Measurements from ENCODE around the gene MAGI1. TPM values are rescaled to one million over a fixed set of nuclear protein-coding genes. Genes with fewer than 3 reads are reported as not detected.

The MAGI1 gene
- polyA plus RNA-seq, 1 donor, result 32.7 TPM

DNA sequence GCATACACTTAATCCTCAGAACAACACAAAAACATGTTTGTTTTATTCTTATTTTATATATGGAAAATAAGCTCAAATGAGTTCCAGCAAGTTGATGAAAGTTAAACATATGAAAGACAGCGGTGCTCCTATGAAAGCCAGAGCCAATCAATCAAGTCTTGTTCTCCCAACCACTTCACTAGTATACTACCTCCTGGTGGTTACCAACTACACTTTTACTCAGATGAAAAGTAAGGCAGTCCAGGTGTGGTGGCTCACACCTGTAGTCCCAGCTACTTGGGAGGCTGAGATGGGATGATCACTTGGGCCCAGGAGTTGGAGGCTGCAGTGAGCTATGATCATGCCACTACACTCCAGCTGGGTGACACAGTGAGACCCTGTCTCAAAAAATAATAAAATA, 66.0 kb downstream of the MAGI1 start:
- no peak for DNase-seq

- DNase-seq, result no peak
Measured at GRCh38 chr3:65971293-65972252, 67.1 kb downstream of the MAGI1 start.

- no peak for DNase-seq
Measured at GRCh38 chr3:65968996-65969395, 69.7 kb downstream of the MAGI1 start.

DNA sequence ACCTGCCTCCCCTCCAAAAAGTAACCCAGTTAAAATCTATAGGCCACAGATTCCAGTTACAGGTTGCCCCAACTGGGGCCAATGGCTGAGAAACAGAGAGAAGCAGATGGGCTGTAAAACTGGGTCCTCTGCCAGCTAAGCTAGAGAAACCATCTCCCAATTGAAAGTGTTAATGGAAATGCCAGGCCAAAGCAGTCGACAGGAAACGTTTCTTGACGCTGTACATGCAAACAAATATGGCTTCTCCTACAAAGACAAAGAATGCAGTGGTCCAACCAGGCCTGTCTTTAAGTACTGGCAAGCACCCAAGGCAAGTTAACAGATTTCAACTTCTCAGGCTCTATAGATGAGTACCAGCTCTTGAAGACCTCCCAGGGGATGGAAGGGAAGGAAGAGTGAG, 71.3 kb downstream of the MAGI1 start:
- no peak for DNase-seq

- no peak for DNase-seq
Measured at GRCh38 chr3:65964838-65965237, 73.9 kb downstream of the MAGI1 start.

GRCh38 chr3:65963787-65964677, 74.7 kb downstream of the MAGI1 start:
- no peak for DNase-seq

DNA sequence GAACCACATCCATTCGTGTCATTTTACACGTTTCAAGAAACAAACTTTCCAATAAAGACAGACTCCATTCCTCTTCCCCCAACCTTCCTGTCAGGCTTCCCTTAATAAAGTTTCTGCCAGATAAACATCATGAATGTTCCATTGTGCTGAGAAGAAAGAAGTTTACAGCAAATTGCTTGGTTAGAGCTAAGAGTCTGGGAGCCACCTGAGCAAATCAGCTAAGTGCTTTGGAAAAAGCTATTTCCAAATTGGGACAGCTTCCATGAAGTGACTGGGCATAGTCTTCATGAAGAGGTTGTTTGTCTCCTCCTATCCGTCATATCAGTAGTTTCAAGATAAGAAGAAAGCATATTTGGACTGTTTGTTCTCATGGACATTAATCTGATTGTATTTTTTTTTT, 77.0 kb downstream of the MAGI1 start:
- no peak for DNase-seq

- DNase-seq, result no peak
Measured at GRCh38 chr3:65961128-65961527, 77.6 kb downstream of the MAGI1 start.

- no peak for DNase-seq
Measured at GRCh38 chr3:65960087-65960486, 78.6 kb downstream of the MAGI1 start.

GRCh38 chr3:65958216-65958615, 80.5 kb downstream of the MAGI1 start:
- DNase-seq, result no peak

- no peak for DNase-seq
Measured at GRCh38 chr3:65955792-65956477, 82.8 kb downstream of the MAGI1 start.

GRCh38 chr3:65953881-65954733, 84.6 kb downstream of the MAGI1 start:
- DNase-seq, result peak; percentile 56

DNA sequence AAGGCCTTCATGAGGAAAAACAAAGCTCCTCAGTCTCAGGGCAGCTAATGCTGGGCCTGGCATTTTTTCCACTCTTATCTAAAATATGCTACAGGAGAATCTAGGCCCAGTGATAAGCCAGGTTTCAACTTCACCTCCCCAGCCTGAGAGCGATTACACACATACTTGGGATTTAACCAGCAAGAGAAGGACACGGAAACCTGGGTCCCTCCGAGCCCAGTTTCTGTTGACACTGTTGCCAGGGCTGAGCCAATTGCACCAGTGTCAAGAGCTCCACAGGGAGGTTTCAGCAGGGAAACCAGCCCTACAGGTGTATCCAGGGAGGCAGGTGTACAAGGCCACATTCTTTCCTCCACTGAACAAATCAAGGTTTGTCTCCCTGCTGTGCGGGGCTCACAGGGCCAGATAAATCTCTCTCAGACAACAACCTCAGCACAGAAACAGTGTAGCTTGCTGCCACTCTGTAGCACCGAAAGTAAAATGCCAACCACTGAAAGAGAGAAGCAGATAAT, 85.4 kb downstream of the MAGI1 start:
- peak; percentile 65 for DNase-seq

DNA sequence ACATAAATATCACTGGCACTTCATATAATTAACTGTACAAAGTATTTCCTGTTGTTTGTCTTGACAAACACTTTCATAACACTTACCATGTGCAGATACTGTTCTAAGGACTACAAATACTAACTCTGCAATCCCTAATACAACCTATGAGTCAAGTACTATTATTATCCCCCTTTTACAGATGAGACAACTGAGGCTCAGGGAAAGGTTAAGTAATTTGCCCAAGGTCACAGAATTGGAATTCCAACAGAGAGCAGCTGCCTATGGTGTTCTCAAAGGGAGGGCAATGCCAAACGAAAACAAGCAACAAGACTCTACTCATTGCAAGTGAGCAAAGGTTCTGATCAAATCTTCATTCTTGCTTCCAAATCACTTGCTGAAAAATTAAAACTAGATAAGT, 85.9 kb downstream of the MAGI1 start:
- DNase-seq, result no peak

DNA sequence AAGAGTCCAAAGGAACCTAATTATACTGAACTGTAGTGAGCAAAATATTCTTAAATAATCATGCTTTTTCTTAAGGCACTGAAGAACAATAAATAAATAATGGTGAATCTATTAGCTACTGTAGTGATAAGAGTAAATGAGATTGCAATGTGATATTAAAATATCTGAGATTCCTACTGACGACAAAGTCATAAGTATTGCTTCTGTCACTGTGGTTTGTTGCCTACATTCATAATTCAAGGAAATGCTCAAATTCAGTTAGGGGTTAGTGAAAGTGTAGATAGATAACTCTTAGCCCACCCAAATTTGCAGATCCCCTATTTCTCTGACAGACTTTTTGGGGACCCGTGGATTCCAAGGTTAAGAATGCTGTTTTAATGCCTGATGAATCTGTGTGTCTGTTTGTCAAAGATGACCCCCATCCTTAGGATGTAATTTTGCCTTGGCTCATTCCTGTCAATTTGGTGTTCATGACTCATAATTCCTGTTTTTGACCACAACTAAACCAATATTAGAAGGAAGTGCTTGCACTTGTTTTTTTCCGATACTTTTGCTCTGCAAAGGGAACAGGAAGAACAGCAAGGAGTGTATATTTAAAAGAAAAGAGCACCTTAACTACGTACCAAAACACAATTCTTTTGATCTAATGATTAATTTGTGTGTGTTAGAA, 86.7 kb downstream of the MAGI1 start:
- DNase-seq, result no peak

DNA sequence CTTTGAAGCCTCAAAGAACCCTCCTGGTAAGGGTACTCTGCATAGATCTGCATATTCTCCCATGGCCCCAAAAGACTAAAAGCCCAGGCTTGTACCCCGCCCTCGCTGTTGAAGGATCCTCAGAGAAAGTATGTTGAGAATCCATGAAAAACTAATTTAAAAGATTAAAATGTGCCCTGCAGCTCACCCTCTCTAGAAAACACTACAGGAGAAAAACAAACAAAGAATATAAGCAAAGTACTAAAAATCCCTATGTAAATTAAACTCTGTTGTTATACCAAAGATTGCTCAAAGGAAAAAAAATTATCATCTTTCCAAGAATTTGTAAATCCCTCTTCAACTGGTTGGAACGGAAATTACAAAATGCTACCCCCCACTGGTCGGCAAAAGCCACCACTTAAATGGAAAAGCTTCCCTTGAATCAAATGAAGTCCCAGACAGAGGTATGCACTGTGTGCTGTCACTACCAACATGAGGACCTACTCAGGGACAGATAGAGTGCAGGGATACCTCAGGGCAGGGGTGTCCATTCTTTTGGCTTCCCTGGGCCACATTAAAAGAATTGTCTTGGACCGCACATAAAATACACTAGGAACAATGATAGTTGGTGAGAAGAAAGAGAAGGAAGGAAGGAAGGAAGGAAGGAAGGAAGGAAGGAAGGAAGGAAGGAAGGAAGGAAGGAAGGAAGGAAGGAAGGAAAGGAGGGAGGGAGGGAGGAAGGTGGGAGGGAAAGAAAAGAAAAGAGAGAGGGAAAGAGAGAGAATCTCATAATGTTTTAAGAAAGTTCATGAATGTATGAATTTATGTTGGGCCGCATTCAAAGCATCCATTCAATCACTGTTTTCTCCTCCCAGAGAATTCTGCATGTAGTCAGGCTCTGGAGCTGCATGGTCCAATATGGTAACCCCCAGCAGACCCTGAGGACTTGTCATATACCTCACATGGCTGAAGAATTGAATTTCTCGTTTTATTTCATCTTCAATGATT, 88.1 kb downstream of the MAGI1 start:
- no peak for DNase-seq

DNA sequence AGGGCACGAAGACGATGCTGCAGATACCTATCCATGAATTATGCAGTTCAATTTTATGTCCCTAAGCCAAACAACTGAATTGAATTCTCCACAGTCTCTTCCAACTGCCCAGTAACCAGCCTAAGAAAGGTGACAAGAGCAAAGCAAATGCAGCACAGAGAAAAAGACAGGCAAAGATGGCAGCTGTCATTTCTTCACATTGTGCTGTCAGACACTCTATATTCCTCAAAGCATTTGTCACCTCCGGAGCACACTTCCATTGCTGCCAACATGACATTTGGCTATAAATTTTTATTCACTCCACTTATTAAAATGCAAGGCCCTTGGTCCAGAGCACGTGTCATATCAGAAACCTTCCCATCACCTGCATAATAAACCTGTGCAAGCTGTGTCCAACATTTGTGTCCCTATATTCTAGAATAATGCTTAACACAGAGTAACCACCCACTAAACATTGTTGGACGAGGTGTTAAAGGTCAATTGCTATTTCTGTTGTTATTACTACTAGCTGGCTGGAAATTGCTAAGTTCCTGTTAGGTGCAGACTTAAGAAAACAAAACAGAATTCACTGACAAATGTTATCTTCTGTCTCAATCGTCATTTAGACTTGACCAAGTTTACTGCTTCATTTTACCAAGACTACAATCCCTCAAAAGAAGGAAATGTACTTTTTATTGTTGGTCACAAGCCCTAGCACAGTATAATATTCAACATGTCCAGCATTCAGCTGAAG, 89.7 kb downstream of the MAGI1 start:
- no peak for DNase-seq

GRCh38 chr3:65946438-65946837, 92.3 kb downstream of the MAGI1 start:
- DNase-seq, result no peak

- no peak for DNase-seq
Measured at GRCh38 chr3:65945953-65946352, 92.8 kb downstream of the MAGI1 start.

All from left kidney (tissue), 2 donors.